Parathyroid adenoma (tissue), 2 donors: ENCODE measurements around the gene USP7.

Experiments
- H2AFZ ChIP-seq: fragments of 300-600 bp; sonication (generic); one replicate; pipeline ENCODE4 v1.7.0; 2017; ENCODE audit warnings: antibody characterized with exemption, mild to moderate bottlenecking
- H3K27ac ChIP-seq: fragments of 300-600 bp; sonication (generic); one replicate; pipeline ENCODE4 v1.7.0; 2017
- H3K27me3 ChIP-seq: fragments of 300-600 bp; sonication (generic); one replicate; pipeline ENCODE4 v1.7.0; 2017; ENCODE audit warnings: low read length; ENCODE audit not compliant: control insufficient read depth, insufficient read depth
- H3K36me3 ChIP-seq: fragments of 300-600 bp; sonication (generic); one replicate; pipeline ENCODE4 v1.7.0; 2017; ENCODE audit warnings: low read length; ENCODE audit not compliant: control insufficient read depth, insufficient read depth
- H3K4me1 ChIP-seq: fragments of 300-600 bp; sonication (generic); one replicate; pipeline ENCODE4 v1.7.0; 2017; ENCODE audit warnings: control low read depth
- H3K4me2 ChIP-seq: fragments of 300-600 bp; sonication (generic); one replicate; pipeline ENCODE4 v1.7.0; 2017; ENCODE audit warnings: low read length
- H3K4me3 ChIP-seq: fragments of 300-600 bp; sonication (generic); one replicate; pipeline ENCODE4 v1.7.0; 2017; ENCODE audit warnings: low read depth, low read length
- H3K79me2 ChIP-seq: fragments of 300-600 bp; sonication (generic); one replicate; pipeline ENCODE4 v1.7.0; 2017; ENCODE audit warnings: control low read depth
- H3K9ac ChIP-seq: fragments of 300-600 bp; sonication (generic); one replicate; pipeline ENCODE4 v1.7.0; 2017; ENCODE audit warnings: mild to moderate bottlenecking
- H3K9me3 ChIP-seq: fragments of 300-600 bp; sonication (generic); one replicate; pipeline ENCODE4 v1.7.0; 2017; ENCODE audit warnings: low read length; ENCODE audit not compliant: control insufficient read depth
- TF ChIP-seq, protein P1 (sequence below): fragments of 300-600 bp; sonication (generic); IDR thresholded peaks from one replicate; pipeline ENCODE4 v1.7.0; 2017; ENCODE audit warnings: antibody characterized with exemption, mild to moderate bottlenecking
- donor health status: primary hyperparathyroidism.

Gene USP7

DNA sequence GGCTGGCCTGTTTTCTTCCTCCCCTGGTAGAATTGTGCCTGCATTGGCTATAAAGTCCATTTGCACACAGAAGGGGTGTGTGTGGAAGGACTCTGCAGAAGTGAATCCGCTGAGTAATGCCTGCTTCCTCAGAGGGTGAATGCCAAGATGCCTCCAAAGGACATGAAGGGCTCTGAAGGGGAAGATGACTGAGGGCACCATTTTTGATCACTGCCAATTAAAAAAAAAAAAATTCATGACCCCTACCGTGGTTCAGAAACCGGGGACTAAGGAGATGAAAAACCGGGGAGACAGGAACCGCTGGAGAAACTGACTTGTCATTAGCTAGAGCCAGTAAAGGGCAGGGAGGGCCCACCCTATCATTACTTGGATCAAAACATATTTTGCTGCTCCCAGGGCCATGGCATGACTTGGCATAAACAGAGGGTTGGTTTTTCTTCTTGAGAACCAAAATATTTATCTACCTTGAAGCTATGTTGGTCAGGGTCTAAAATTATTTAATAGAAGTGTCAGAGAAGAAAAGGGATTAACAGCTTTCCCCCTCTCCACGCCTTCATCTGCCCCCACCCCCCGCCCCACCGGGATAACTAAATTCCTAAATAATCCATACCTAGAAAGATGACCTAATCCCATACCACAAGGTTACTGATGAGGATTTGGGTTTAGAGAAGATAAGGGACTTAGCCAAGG is 3.6 kb upstream of the USP7 start:
- Histone ChIP-seq H3K27ac (peak overlapping the region; percentile 61), H3K4me2 (peak overlapping the region; percentile 1), H3K9ac (no peak overlapping the region), H3K4me3 (no peak overlapping the region), H3K4me1 (peaks cover 14% of the 10 kb centered on the region), H3K79me2 (peaks cover 5% of the 10 kb centered on the region), H3K27me3 (no peaks in the 10 kb centered on the region), H3K36me3 (no peaks in the 10 kb centered on the region), H3K9me3 (no peaks in the 10 kb centered on the region), H2AFZ (peak overlapping the region; percentile 65)
- TF ChIP-seq, protein P1, sequence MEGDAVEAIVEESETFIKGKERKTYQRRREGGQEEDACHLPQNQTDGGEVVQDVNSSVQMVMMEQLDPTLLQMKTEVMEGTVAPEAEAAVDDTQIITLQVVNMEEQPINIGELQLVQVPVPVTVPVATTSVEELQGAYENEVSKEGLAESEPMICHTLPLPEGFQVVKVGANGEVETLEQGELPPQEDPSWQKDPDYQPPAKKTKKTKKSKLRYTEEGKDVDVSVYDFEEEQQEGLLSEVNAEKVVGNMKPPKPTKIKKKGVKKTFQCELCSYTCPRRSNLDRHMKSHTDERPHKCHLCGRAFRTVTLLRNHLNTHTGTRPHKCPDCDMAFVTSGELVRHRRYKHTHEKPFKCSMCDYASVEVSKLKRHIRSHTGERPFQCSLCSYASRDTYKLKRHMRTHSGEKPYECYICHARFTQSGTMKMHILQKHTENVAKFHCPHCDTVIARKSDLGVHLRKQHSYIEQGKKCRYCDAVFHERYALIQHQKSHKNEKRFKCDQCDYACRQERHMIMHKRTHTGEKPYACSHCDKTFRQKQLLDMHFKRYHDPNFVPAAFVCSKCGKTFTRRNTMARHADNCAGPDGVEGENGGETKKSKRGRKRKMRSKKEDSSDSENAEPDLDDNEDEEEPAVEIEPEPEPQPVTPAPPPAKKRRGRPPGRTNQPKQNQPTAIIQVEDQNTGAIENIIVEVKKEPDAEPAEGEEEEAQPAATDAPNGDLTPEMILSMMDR = no peak

DNA sequence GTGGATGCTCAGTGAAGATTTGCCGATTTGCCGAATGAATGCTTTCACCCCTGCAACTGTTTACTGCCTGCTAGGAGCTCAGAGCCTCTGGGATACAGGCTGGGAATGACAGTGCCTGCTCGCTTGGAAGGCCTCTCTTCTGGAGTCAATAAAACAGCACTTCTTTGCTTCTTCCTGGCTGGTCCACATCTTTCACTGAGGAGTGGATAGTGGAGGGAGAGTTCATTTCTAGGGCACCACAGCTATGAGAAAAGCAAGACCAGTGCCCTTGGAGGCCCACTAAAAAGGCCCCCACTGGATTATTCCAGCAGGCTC is 3.1 kb upstream of the USP7 start:
- peaks cover 10% of the 10 kb centered on the region for H3K79me2 ChIP-seq
- peak overlapping the region; percentile 65 for H2AFZ ChIP-seq
- TF ChIP-seq, protein P1 = no peak
- no peak overlapping the region for H3K4me3 ChIP-seq
- H3K36me3 ChIP-seq = no peaks in the 10 kb centered on the region
- H3K27me3 ChIP-seq = no peaks in the 10 kb centered on the region
- H3K9ac ChIP-seq = no peak overlapping the region
- peak overlapping the region; percentile 61 for H3K27ac ChIP-seq
- no peak overlapping the region for H3K4me2 ChIP-seq
- H3K4me1 ChIP-seq = peaks cover 18% of the 10 kb centered on the region
- no peaks in the 10 kb centered on the region for H3K9me3 ChIP-seq

GRCh38 chr16:8964462-8964861 is 756 bp upstream of the USP7 start:
- Histone ChIP-seq H2AFZ (peak overlapping the region; percentile 99), H3K27me3 (no peaks in the 10 kb centered on the region), H3K27ac (peak overlapping the region; percentile 56), H3K4me3 (peak overlapping the region; percentile 62), H3K4me1 (peaks cover 27% of the 10 kb centered on the region), H3K9me3 (no peaks in the 10 kb centered on the region), H3K79me2 (peaks cover 32% of the 10 kb centered on the region), H3K36me3 (no peaks in the 10 kb centered on the region), H3K4me2 (peak overlapping the region; percentile 79), H3K9ac (no peak overlapping the region)
- TF ChIP-seq, protein P1 = no peak

GRCh38 chr16:8963010-8963820 is 491 bp downstream of the USP7 start:
- no peaks in the 10 kb centered on the region for H3K27me3 ChIP-seq
- no peak overlapping the region for H2AFZ ChIP-seq
- H3K4me2 ChIP-seq = peak overlapping the region; percentile 51
- peak overlapping the region; percentile 69 for H3K4me3 ChIP-seq
- no peaks in the 10 kb centered on the region for H3K9me3 ChIP-seq
- TF ChIP-seq, protein P1 = no peak
- H3K27ac ChIP-seq = no peak overlapping the region
- no peaks in the 10 kb centered on the region for H3K36me3 ChIP-seq
- H3K79me2 ChIP-seq = peaks cover 44% of the 10 kb centered on the region
- H3K4me1 ChIP-seq = peaks cover 33% of the 10 kb centered on the region
- no peak overlapping the region for H3K9ac ChIP-seq
